GM23248 (cell line): ENCODE data around the gene ACTR2. TPM values are rescaled to one million over a fixed set of nuclear protein-coding genes. Genes with fewer than 3 reads are reported as not detected.
A peak's percentile ranks its signal among the peaks of the same experiment; 100 is the strongest.

Experiments used
- DNase-seq: peaks from one replicate; pipeline ENCODE4 v3.0.0-alpha.2; 2015
- H2AFZ ChIP-seq: fragments of 200-600 bp; sonication (generic); 2 replicates; pipeline ENCODE4 v1.6.1; 2016; ENCODE audit warnings: antibody characterized with exemption
- H3F3A ChIP-seq: fragments of 200-600 bp; sonication (generic); 2 replicates; pipeline ENCODE4 v1.6.1; 2016; ENCODE audit warnings: mild to moderate bottlenecking, antibody characterized with exemption, mixed run types; ENCODE audit not compliant: insufficient read depth
- H3K27ac ChIP-seq: fragments of 200-600 bp; sonication (generic); 2 replicates; pipeline ENCODE4 v1.5.1; 2016; ENCODE audit warnings: mild to moderate bottlenecking
- H3K27me3 ChIP-seq: fragments of 200-600 bp; sonication (generic); replicated peaks from 2 replicates; pipeline ENCODE4 v1.6.1; 2016; ENCODE audit warnings: mild to moderate bottlenecking; ENCODE audit not compliant: insufficient read depth
- H3K36me3 ChIP-seq: fragments of 200-600 bp; sonication (generic); 2 replicates; pipeline ENCODE4 v1.6.1; 2016; ENCODE audit warnings: low read depth, mild to moderate bottlenecking
- H3K4me1 ChIP-seq: fragments of 200-600 bp; sonication (generic); 2 replicates; pipeline ENCODE4 v1.6.1; 2016; ENCODE audit warnings: mild to moderate bottlenecking; ENCODE audit not compliant: insufficient read depth
- H3K4me2 ChIP-seq: fragments of 200-600 bp; sonication (generic); one replicate; pipeline ENCODE4 v1.6.1; 2016; ENCODE audit warnings: mild to moderate bottlenecking; ENCODE audit not compliant: unreplicated experiment
- H3K4me3 ChIP-seq: fragments of 200-600 bp; sonication (generic); 2 replicates; pipeline ENCODE4 v1.5.1; 2016; ENCODE audit warnings: mild to moderate bottlenecking
- H3K79me2 ChIP-seq: fragments of 200-600 bp; sonication (generic); 2 replicates; pipeline ENCODE4 v1.6.1; 2016; ENCODE audit warnings: mild to moderate bottlenecking; ENCODE audit not compliant: insufficient read depth
- H3K9ac ChIP-seq: fragments of 200-600 bp; sonication (generic); 2 replicates; pipeline ENCODE4 v1.6.1; 2016; ENCODE audit warnings: mild to moderate bottlenecking
- H3K9me2 ChIP-seq: fragments of 200-600 bp; sonication (generic); 2 replicates; pipeline ENCODE4 v1.6.1; 2016; ENCODE audit warnings: mixed run types, mild to moderate bottlenecking, moderate library complexity; ENCODE audit not compliant: insufficient read depth
- H3K9me3 ChIP-seq: fragments of 200-600 bp; sonication (generic); one replicate; pipeline ENCODE4 v1.6.1; 2017; ENCODE audit warnings: low read depth
- H4K20me1 ChIP-seq: fragments of 200-600 bp; sonication (generic); 2 replicates; pipeline ENCODE4 v1.6.0; 2016; ENCODE audit not compliant: insufficient read depth
- EZH2 ChIP-seq: fragments of 200-600 bp; sonication (generic); IDR thresholded peaks from 2 replicates; pipeline ENCODE4 v1.6.1; 2018; ENCODE audit warnings: antibody characterized with exemption, mild to moderate bottlenecking; ENCODE audit not compliant: insufficient read depth, poor library complexity, severe bottlenecking
- EZH2phosphoT487 ChIP-seq: fragments of 200-600 bp; sonication (generic); IDR thresholded peaks from 2 replicates; pipeline ENCODE4 v1.6.1; 2018; ENCODE audit warnings: antibody characterized with exemption, moderate library complexity, mild to moderate bottlenecking, low read depth; ENCODE audit not compliant: insufficient read depth
- WGBS, 2 experiments: methylation state at CpG; one replicate each; pipeline ENCODE4 v1.1.6; 2015 to 2017; ENCODE audit warnings: low lambda C conversion rate in 2 of 2, low coverage in 1 of 2; ENCODE audit errors: missing lambda C conversion rate in 2 of 2; 5-methylcytosine and 5-hydroxymethylcytosine counted together
- in situ Hi-C: fragments of 300-500 bp; cut with MboI; formaldehyde crosslinking; loops from 2 replicates; pipeline ENCODE4 v1.15.0; 2020
- polyA plus RNA-seq: library from polyadenylated mRNA; unstranded; fragments of >200 nt; fragmentation: Nextera tagmentation; extraction: Ambion mirVana; gene quantifications from 2 replicates; pipeline ENCODE4 v1.2.1, GENCODE V29; 2016
- total RNA-seq: library from RNA; depleted of rRNA; stranded (reverse); fragments of >200 nt; shearing (Covaris generic); gene quantifications from 2 replicates; pipeline ENCODE4 v1.2.3, GENCODE V29; 2014

The ACTR2 gene
- total and polyA plus RNA-seq, 2 experiments from 2014 or later, result 126 to 161 TPM

DNA sequence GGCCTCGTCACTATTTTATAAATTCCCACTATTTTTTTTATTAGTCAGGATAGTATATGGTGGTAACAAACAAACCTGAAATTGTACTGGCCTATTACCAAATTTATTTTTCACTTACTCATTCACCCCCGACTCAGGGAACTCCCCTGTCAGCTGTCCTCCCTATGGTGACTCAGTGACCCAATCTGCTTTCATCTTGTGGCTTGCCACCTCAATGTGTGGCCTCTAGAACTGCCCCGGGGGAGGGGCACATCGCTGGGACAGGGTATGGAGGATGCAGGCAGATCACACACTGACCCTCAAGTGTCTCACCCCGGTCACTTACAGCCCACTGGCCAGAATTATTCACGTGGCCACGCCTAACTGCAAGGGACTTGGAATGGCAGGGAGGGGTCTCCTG lies 71.6 kb downstream of the ACTR2 start:
- Histone ChIP-seq H3K9ac (peak overlapping the region; percentile 71), H3K4me3 (no peak overlapping the region), H3K27me3 (no peaks in the 10 kb centered on the region), H3K4me2 (peak overlapping the region; percentile 70), H4K20me1 (no peaks in the 10 kb centered on the region), H3K27ac (peak overlapping the region; percentile 86), H3F3A (peaks cover 47% of the 10 kb centered on the region), H3K9me2 (no peaks in the 10 kb centered on the region), H3K4me1 (peaks cover 32% of the 10 kb centered on the region), H3K9me3 (no peaks in the 10 kb centered on the region), H3K36me3 (no peaks in the 10 kb centered on the region), H2AFZ (no peak overlapping the region), H3K79me2 (no peaks in the 10 kb centered on the region)
- DNase-seq, result peak; percentile 67
- in situ Hi-C loops, result no loop called here
- no peak for TF ChIP-seq EZH2
- no peak for TF ChIP-seq EZH2phosphoT487
- WGBS, 2 experiments, result 44 to 49% methylated on average over 7 of the region's 7 CpGs

DNA sequence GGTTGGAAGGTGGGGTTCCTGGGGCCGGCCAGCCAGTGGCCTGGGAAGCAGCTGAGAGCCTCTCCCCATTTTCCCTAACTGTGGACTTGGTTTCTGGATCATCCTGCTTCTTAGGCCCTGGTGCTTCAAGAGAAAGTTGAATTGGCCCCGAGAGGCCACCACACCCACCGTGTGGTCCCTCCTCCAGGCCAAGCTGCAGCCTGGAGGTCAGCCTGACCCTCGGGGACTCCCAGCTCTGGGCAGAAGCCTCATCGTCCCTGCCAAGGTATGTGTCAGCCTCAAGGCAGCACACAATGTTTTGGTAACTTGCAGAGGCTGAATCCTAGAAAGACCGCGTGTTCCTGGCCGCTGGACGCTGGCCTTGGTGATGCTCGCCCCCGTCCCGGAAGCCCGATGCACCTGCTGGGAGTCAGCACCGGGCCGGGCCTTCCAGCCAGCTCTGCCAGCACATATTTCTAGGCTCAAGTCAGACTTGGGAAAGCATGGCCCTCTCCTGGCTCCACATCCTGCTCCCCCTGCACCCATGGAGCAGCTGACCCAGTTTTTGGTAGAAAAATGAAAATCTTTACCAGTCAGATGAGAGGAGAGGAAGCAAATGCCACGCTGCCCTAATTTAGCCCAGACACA lies 72.6 kb downstream of the ACTR2 start:
- Histone ChIP-seq H3K4me1 (peaks cover 32% of the 10 kb centered on the region), H3K36me3 (no peaks in the 10 kb centered on the region), H3K27ac (peak overlapping the region; percentile 86), H3K27me3 (no peaks in the 10 kb centered on the region), H3K9me3 (no peaks in the 10 kb centered on the region), H3K9me2 (no peaks in the 10 kb centered on the region), H4K20me1 (no peaks in the 10 kb centered on the region), H3K4me2 (peak overlapping the region; percentile 70), H3K79me2 (no peaks in the 10 kb centered on the region), H3K9ac (peak overlapping the region; percentile 71), H3F3A (peaks cover 47% of the 10 kb centered on the region), H2AFZ (no peak overlapping the region), H3K4me3 (peak overlapping the region; percentile 56)
- in situ Hi-C loops, result no loop called here
- DNase-seq, result peak; percentile 92
- WGBS, 2 experiments, result 1 to 2% methylated on average over 16 of the region's 16 CpGs
- TF ChIP-seq EZH2phosphoT487, result no peak
- TF ChIP-seq EZH2, result no peak

GRCh38 chr2:65300761-65301711 lies 73.4 kb downstream of the ACTR2 start:
- Histone ChIP-seq H3K79me2 (no peaks in the 10 kb centered on the region), H3F3A (peaks cover 47% of the 10 kb centered on the region), H2AFZ (peak overlapping the region; percentile 9; the same call in 1 of the 2 replicates), H3K4me1 (peaks cover 32% of the 10 kb centered on the region), H3K9me2 (no peaks in the 10 kb centered on the region), H3K9me3 (no peaks in the 10 kb centered on the region), H3K27ac (peak overlapping the region; percentile 86), H3K4me3 (peak overlapping the region; percentile 56), H3K9ac (peak overlapping the region; percentile 71), H3K4me2 (peak overlapping the region; percentile 70), H3K27me3 (no peaks in the 10 kb centered on the region), H3K36me3 (no peaks in the 10 kb centered on the region), H4K20me1 (no peaks in the 10 kb centered on the region)
- in situ Hi-C loops, result no loop called here
- peak; percentile 93 for DNase-seq
- TF ChIP-seq EZH2phosphoT487 (no peak), EZH2 (no peak)
- WGBS, 2 experiments, result 1% methylated on average over 20 of the region's 20 CpGs

- no peaks in the 10 kb centered on the region for H3K9me2 ChIP-seq
- in situ Hi-C loops, result no loop called here
These were observed 78.3 kb downstream of the ACTR2 start for GRCh38 chr2:65305934-65306333.

More at GRCh38 chr2:65305934-65306333, 78.3 kb downstream of the ACTR2 start:
- TF ChIP-seq EZH2 (no peak), EZH2phosphoT487 (no peak)
- H3K36me3 ChIP-seq, result peaks cover 4% of the 10 kb centered on the region; the same call in 1 of the 2 replicates
- no peak overlapping the region for H3K4me3 ChIP-seq
- H2AFZ ChIP-seq, result no peak overlapping the region
- no peak overlapping the region for H3K9ac ChIP-seq
- peaks cover 14% of the 10 kb centered on the region for H3K4me1 ChIP-seq
- H3K27ac ChIP-seq, result no peak overlapping the region
- H4K20me1 ChIP-seq, result no peaks in the 10 kb centered on the region
- no peaks in the 10 kb centered on the region for H3K79me2 ChIP-seq
- H3K9me3 ChIP-seq, result no peaks in the 10 kb centered on the region
- H3K4me2 ChIP-seq, result no peak overlapping the region
- H3K27me3 ChIP-seq, result no peaks in the 10 kb centered on the region
- WGBS, 2 experiments, result 55 to 76% methylated on average over 2 of the region's 2 CpGs
- no peak for DNase-seq
- H3F3A ChIP-seq, result peaks cover 29% of the 10 kb centered on the region
